Activated naive CD4-positive, alpha-beta T cell treated with anti-CD3 and anti-CD28 coated beads, Interleukin-2, amount 10 ng/mL, durations not matched to agents 7 days and 5 days (primary cell): ENCODE results near the gene RPS27L.
A peak's percentile ranks its signal among the peaks of the same experiment; 100 is the strongest.

ENCODE experiments used
- CTCF ChIA-PET: fragments of 350-600 bp; sonication (Branson Sonifier 250); formaldehyde crosslinking; loops from one replicate; lab custom pipeline; 2021; ENCODE audit warnings: antibody characterized with exemption; lab: Charles Lee
- DNase-seq: peaks from one replicate; pipeline ENCODE4 v3.0.0-alpha.2; 2020
- H3K27ac Mint-ChIP-seq: one replicate; pipeline ENCODE4 v1.8.0; 2021; ENCODE audit warnings: mild to moderate bottlenecking, moderate library complexity, mixed read lengths
- H3K27me3 Mint-ChIP-seq: one replicate; pipeline ENCODE4 v1.8.0; 2021; ENCODE audit warnings: mild to moderate bottlenecking, mixed read lengths
- H3K36me3 Mint-ChIP-seq: one replicate; pipeline ENCODE4 v1.8.0; 2021; ENCODE audit warnings: mixed read lengths
- H3K4me1 Mint-ChIP-seq: one replicate; pipeline ENCODE4 v1.8.0; 2021; ENCODE audit warnings: mixed read lengths
- H3K4me3 Mint-ChIP-seq: one replicate; pipeline ENCODE4 v1.8.0; 2021; ENCODE audit warnings: mild to moderate bottlenecking, moderate library complexity, mixed read lengths
- H3K9me3 Mint-ChIP-seq: one replicate; pipeline ENCODE4 v1.8.0; 2021; ENCODE audit warnings: mixed read lengths

RPS27L gene

GRCh38 chr15:63140936-63141335 is 16.3 kb downstream of the RPS27L start:
- Mint-ChIP-seq H3K9me3 (no peaks in the 10 kb centered on the region), H3K36me3 (peaks cover 34% of the 10 kb centered on the region), H3K4me1 (peaks cover 2% of the 10 kb centered on the region), H3K27me3 (no peaks in the 10 kb centered on the region), H3K4me3 (no peak overlapping the region), H3K27ac (no peak overlapping the region)
- CTCF ChIA-PET = no interaction called here
- DNase-seq = no peak

- no peak overlapping the region for H3K4me3 Mint-ChIP-seq
- no peak overlapping the region for H3K27ac Mint-ChIP-seq
- no peaks in the 10 kb centered on the region for H3K27me3 Mint-ChIP-seq
- DNase-seq = no peak
- H3K4me1 Mint-ChIP-seq = peaks cover 5% of the 10 kb centered on the region
- CTCF ChIA-PET = no interaction called here
- H3K9me3 Mint-ChIP-seq = no peaks in the 10 kb centered on the region
- H3K36me3 Mint-ChIP-seq = peaks cover 18% of the 10 kb centered on the region
Observed at GRCh38 chr15:63136742-63137141, 20.5 kb downstream of the RPS27L start.

- no peaks in the 10 kb centered on the region for H3K9me3 Mint-ChIP-seq
- DNase-seq = no peak
- CTCF ChIA-PET = no interaction called here
- H3K27me3 Mint-ChIP-seq = no peaks in the 10 kb centered on the region
- H3K36me3 Mint-ChIP-seq = peaks cover 13% of the 10 kb centered on the region
- H3K27ac Mint-ChIP-seq = no peak overlapping the region
- H3K4me3 Mint-ChIP-seq = no peak overlapping the region
- peaks cover 5% of the 10 kb centered on the region for H3K4me1 Mint-ChIP-seq
Observed at GRCh38 chr15:63135804-63136203, 21.5 kb downstream of the RPS27L start.

DNA sequence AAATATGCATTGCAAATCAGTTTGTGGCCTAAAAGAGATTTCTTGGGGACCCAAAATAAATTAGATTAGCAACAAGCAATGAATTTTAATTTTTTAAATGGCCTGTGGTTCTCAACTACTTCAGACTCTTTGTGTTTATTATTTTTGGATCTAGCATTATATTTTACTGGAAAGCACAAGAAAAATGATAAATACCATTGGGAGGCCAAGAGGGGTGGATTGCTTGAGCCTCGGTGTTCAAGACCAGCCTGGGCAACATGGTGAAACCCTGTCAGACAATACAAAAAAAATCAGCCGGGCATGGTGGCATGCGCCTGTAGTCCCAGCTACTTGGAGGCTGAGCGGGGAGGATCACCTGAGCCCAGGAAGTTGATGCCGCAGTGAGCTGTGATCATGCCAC is 22.0 kb downstream of the RPS27L start:
- CTCF ChIA-PET = no interaction called here

GRCh38 chr15:63134245-63134985 is 22.9 kb downstream of the RPS27L start:
- H3K4me1 Mint-ChIP-seq = peaks cover 5% of the 10 kb centered on the region

More for the DNA sequence above, 22.0 kb downstream of the RPS27L start:
- no peaks in the 10 kb centered on the region for H3K27me3 Mint-ChIP-seq
- H3K4me3 Mint-ChIP-seq = no peak overlapping the region
- no peaks in the 10 kb centered on the region for H3K9me3 Mint-ChIP-seq
- no peak for DNase-seq
- H3K36me3 Mint-ChIP-seq = peaks cover 15% of the 10 kb centered on the region
- peaks cover 5% of the 10 kb centered on the region for H3K4me1 Mint-ChIP-seq
- H3K27ac Mint-ChIP-seq = no peak overlapping the region

GRCh38 chr15:63133786-63134185 is 23.5 kb downstream of the RPS27L start:
- DNase-seq = no peak
- Mint-ChIP-seq H3K4me3 (no peak overlapping the region), H3K4me1 (peaks cover 5% of the 10 kb centered on the region), H3K27ac (no peak overlapping the region), H3K9me3 (no peaks in the 10 kb centered on the region), H3K27me3 (no peaks in the 10 kb centered on the region), H3K36me3 (peaks cover 20% of the 10 kb centered on the region)
- CTCF ChIA-PET = interaction anchor here (1.3 kb wide), 1 partner anchor 155 kb away, joined by 3 read pairs; no protein-coding TSS in a partner anchor

More at GRCh38 chr15:63134245-63134985, 22.9 kb downstream of the RPS27L start:
- no peak overlapping the region for H3K27ac Mint-ChIP-seq
- CTCF ChIA-PET = no interaction called here
- H3K9me3 Mint-ChIP-seq = no peaks in the 10 kb centered on the region
- H3K36me3 Mint-ChIP-seq = peaks cover 17% of the 10 kb centered on the region
- DNase-seq = no peak
- no peak overlapping the region for H3K4me3 Mint-ChIP-seq
- no peaks in the 10 kb centered on the region for H3K27me3 Mint-ChIP-seq

DNA sequence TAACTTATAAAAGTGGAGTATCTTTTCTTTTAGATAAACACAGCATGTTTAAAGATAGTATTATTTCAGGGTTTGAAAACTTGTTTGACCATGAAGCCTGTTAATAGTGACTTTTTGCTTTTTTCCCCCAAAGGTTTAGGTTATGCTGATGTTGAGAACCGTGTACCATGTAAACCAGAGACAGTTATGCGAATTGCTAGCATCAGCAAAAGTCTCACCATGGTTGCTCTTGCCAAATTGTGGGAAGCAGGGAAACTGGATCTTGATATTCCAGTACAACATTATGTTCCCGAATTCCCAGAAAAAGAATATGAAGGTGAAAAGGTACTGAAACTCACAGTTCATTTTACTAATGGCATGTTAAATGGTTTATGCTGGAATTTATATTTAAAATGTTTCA is 30.6 kb downstream of the RPS27L start:
- Mint-ChIP-seq H3K4me3 (no peak overlapping the region), H3K27me3 (no peaks in the 10 kb centered on the region), H3K36me3 (peaks cover 27% of the 10 kb centered on the region), H3K4me1 (peaks cover 11% of the 10 kb centered on the region), H3K9me3 (no peaks in the 10 kb centered on the region), H3K27ac (no peak overlapping the region)
- DNase-seq = no peak
- CTCF ChIA-PET = no interaction called here

DNA sequence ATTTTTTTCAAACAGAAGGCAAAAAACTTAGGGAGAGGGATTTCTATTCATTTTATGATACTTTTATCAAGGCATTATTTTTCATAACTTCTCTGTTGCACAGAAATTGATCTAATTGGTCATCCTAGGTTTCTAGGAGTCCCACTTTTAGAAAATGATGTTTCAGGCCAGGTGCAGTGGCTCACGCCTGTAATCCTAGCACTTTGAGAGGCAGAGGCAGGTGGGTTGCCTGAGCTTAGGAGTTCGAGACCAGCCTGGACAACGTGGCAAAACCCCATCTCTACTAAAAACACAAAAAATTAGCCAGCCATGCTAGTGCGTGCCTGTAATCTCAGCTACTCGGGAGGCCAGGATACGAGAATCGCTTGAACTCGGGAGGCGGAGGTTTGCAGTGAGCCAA is 32.8 kb downstream of the RPS27L start:
- CTCF ChIA-PET = interaction anchor here (0.6 kb wide), 1 partner anchor 148 kb away, joined by 3 read pairs; no protein-coding TSS in a partner anchor
- Mint-ChIP-seq H3K27ac (no peak overlapping the region), H3K36me3 (peaks cover 27% of the 10 kb centered on the region)

DNA sequence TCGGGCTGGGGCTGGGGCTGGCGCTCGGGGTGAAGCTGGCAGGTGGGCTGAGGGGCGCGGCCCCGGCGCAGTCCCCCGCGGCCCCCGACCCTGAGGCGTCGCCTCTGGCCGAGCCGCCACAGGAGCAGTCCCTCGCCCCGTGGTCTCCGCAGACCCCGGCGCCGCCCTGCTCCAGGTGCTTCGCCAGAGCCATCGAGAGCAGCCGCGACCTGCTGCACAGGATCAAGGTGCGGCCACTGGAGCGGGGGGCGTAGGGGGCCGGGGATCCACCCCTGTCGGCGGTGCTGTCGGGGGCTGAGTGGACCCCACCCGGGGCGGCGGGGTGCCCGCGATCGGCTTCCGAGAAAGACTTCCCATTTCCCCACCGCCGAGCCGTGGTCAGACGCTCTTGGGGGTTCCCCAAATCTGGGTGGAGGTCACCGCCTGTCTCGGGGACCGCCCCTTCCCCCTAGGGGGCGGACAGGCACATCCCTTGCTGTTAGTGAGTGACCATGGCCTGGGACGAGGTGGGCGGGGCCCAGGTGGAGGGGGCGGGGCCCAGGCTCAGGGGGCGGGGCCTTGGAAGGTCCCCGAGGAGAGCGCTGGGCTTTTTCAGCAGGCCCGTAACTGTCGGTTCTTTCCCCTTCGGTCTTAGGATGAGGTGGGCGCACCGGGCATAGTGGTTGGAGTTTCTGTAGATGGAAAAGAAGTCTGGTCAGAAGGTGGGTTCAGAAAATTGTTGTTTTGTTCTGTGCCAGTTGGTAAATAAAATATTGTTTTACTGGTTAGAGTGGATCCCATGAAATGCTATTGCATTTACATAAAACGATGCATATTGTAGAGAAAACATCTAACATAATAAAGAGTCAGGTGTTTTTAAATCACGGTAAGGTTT is 35.0 kb downstream of the RPS27L start:
- Mint-ChIP-seq H3K27me3 (no peaks in the 10 kb centered on the region), H3K4me3 (peak overlapping the region; percentile 73), H3K4me1 (peaks cover 17% of the 10 kb centered on the region), H3K27ac (peak overlapping the region; percentile 88), H3K9me3 (peaks cover 20% of the 10 kb centered on the region), H3K36me3 (peaks cover 18% of the 10 kb centered on the region)
- peak; percentile 90 for DNase-seq
- CTCF ChIA-PET = no interaction called here

More for the DNA sequence above, 32.8 kb downstream of the RPS27L start:
- DNase-seq = no peak
- Mint-ChIP-seq H3K27me3 (no peaks in the 10 kb centered on the region), H3K9me3 (peaks cover 14% of the 10 kb centered on the region), H3K4me3 (no peak overlapping the region), H3K4me1 (peaks cover 17% of the 10 kb centered on the region)

- peak within 1 kb of the TSS; percentile 88 for H3K27ac Mint-ChIP-seq
- no peaks in the 10 kb centered on the region for H3K27me3 Mint-ChIP-seq
- peaks cover 15% of the 10 kb centered on the region for H3K36me3 Mint-ChIP-seq
- CTCF ChIA-PET = no interaction called here
- H3K9me3 Mint-ChIP-seq = peaks cover 20% of the 10 kb centered on the region
- peaks cover 17% of the 10 kb centered on the region for H3K4me1 Mint-ChIP-seq
- H3K4me3 Mint-ChIP-seq = peak within 1 kb of the TSS; percentile 73
- peak; percentile 85 for DNase-seq
Observed at GRCh38 chr15:63121382-63122001, 35.8 kb downstream of the RPS27L start, which contains the start of gene LACTB. Gene LACTB, plus strand, starts transcription at chr15:63121861. Its CDS starts 11 bp downstream, at chr15:63121872.

- CTCF ChIA-PET = no interaction called here
- Mint-ChIP-seq H3K27me3 (no peaks in the 10 kb centered on the region), H3K36me3 (peaks cover 7% of the 10 kb centered on the region), H3K9me3 (peaks cover 20% of the 10 kb centered on the region), H3K4me3 (no peak overlapping the region), H3K4me1 (peaks cover 15% of the 10 kb centered on the region), H3K27ac (no peak overlapping the region)
- DNase-seq = no peak
Observed at GRCh38 chr15:63118854-63119253, 38.4 kb downstream of the RPS27L start.

- H3K27ac Mint-ChIP-seq = no peak overlapping the region
- H3K4me3 Mint-ChIP-seq = no peak overlapping the region
- H3K4me1 Mint-ChIP-seq = no peaks in the 10 kb centered on the region
- DNase-seq = no peak
- peaks cover 5% of the 10 kb centered on the region for H3K9me3 Mint-ChIP-seq
- CTCF ChIA-PET = no interaction called here
- no peaks in the 10 kb centered on the region for H3K36me3 Mint-ChIP-seq
- H3K27me3 Mint-ChIP-seq = peaks cover 9% of the 10 kb centered on the region
Observed at GRCh38 chr15:63114465-63114864, 42.8 kb downstream of the RPS27L start.

- no peak overlapping the region for H3K27ac Mint-ChIP-seq
- H3K36me3 Mint-ChIP-seq = no peaks in the 10 kb centered on the region
- no peak for DNase-seq
- no peaks in the 10 kb centered on the region for H3K9me3 Mint-ChIP-seq
- no peak overlapping the region for H3K4me3 Mint-ChIP-seq
- no peaks in the 10 kb centered on the region for H3K4me1 Mint-ChIP-seq
- peaks cover 16% of the 10 kb centered on the region for H3K27me3 Mint-ChIP-seq
- CTCF ChIA-PET = no interaction called here
Observed at GRCh38 chr15:63112871-63113270, 44.4 kb downstream of the RPS27L start.

DNA sequence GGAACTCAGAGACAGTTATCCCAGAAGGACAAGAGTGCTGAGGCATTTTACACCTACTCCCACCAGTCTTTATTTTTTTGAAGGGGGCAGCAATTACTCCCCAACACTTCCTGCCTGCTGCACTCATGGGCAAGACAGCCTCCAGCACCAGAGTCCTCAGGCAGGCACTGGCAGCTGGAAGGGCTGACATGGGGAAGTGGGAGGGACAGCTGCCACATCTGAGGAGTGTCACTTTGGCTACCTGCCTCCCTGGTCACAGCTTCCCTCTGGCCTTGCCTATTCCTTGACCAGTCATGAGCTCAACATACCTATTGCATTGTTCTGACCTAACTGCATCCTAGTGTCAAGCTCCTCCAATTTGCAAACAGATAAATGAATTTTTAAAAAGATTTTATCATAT is 45.8 kb downstream of the RPS27L start:
- Mint-ChIP-seq H3K4me1 (no peaks in the 10 kb centered on the region), H3K9me3 (no peaks in the 10 kb centered on the region), H3K36me3 (no peaks in the 10 kb centered on the region), H3K27me3 (peaks cover 16% of the 10 kb centered on the region), H3K4me3 (no peak overlapping the region), H3K27ac (no peak overlapping the region)
- CTCF ChIA-PET = interaction anchor here (1.1 to 1.6 kb wide), 2 partner anchors 17 to 372 kb away, joined by 3 to 4 read pairs; no protein-coding TSS in a partner anchor
- no peak for DNase-seq
